Ovary (tissue), 9 donors: ENCODE results near the gene PDSS2. TPM values are rescaled to one million over a fixed set of nuclear protein-coding genes. Genes with fewer than 3 reads are reported as not detected.
"Not testable (repeated sequence)": the region's sequence is repeated elsewhere in the genome, so short reads cannot be mapped to it uniquely, and the experiment has no call there.

Experiments
- DNase-seq, 5 donors: peaks; one replicate each; pipeline ENCODE4 v3.0.0-alpha.2; 2019 to 2020
- H3K27ac ChIP-seq, 2 donors: fragments of 200-600 bp; one replicate each; pipeline versions ENCODE4 v1.5.1 to v1.8.0; 2019 to 2022
- H3K27me3 ChIP-seq: fragments of 200-600 bp; one replicate; pipeline ENCODE4 v1.8.0; 2022
- H3K36me3 ChIP-seq: fragments of 200-600 bp; sonication (generic); one replicate; pipeline ENCODE4 v1.5.1; 2019
- H3K4me1 ChIP-seq: one replicate; pipeline ENCODE4 v1.8.1; 2013; ENCODE audit warnings: mild to moderate bottlenecking, moderate library complexity; ENCODE audit not compliant: insufficient read depth
- H3K4me3 ChIP-seq: fragments of 200-600 bp; sonication (generic); one replicate; pipeline ENCODE4 v1.5.1; 2017
- H3K9me3 ChIP-seq, 2 donors: fragments of 200-600 bp in 1 of 2; sonication (generic) in 1 of 2; one replicate each; pipeline versions ENCODE4 v1.5.1 to v1.8.1; 2013 to 2019; ENCODE audit warnings: mild to moderate bottlenecking in 1 of 2, moderate library complexity in 1 of 2
- CTCF ChIP-seq, 3 donors: fragments of 450-650 bp in 2 of 3; fragments of 200-600 bp in 1 of 3; IDR thresholded peaks; one replicate each; pipeline versions ENCODE4 v1.5.1 to v1.8.0; 2016 to 2022; ENCODE audit warnings: antibody characterized with exemption in 3 of 3, mild to moderate bottlenecking in 1 of 3
- EP300 ChIP-seq: sonication (generic); formaldehyde crosslinking; IDR thresholded peaks from one replicate; pipeline ENCODE4 v1.6.1; 2017; ENCODE audit warnings: antibody characterized with exemption
- POLR2A ChIP-seq: fragments of 450-650 bp; IDR thresholded peaks from one replicate; pipeline ENCODE4 v1.6.1; 2017; ENCODE audit warnings: antibody characterized with exemption, mild to moderate bottlenecking, moderate library complexity
- WGBS, 3 donors: extraction: QIAGEN DNeasy Blood & Tissue Kit in 1 of 3; methylation state at CpG; one replicate each; pipeline versions ENCODE4 v1.1.5 to v1.1.7; 2013 to 2017; 5-methylcytosine and 5-hydroxymethylcytosine counted together
- intact Hi-C, 4 donors: fragments of 100-400 bp; cut with DNase I; formaldehyde crosslinking; loops; one replicate each; pipeline versions ENCODE4 v1.11.0 to v1.15.1; 2022 to 2023
- polyA plus RNA-seq, 2 donors: library from polyadenylated mRNA; stranded (reverse); fragments of 200-250 nt in 1 of 2; fragments of 350-450 nt in 1 of 2; fragmentation: Illumina TruSeq in 1 of 2; extraction: RNeasy Lipid Tissue Mini Kit (QIAGEN cat#74804) in 1 of 2; gene quantifications; one replicate each; pipeline ENCODE4 v1.2.3, GENCODE V29; 2013 to 2014
- total RNA-seq, 7 donors: library from RNA; depleted of rRNA in 2 of 7; stranded (reverse); fragments of >200 nt in 2 of 7; fragmentation: NEBNext Ultra II Directional in 3 of 7; extraction: Animal tissue kit (Norgen Biotek cat#: 25700) in 3 of 7; gene quantifications; one replicate each; pipeline versions ENCODE4 v1.1.0 to v1.2.4, GENCODE V29; 2016 to 2023
- donor health status: DM: no; HTN: no; CAD: no; lungs with moderate emphysema.
- donor health status: DM: no; HTN: no; CAD: no.
- donor health status: Bipolar disorder and iron deficiency.
- donor health status: DM: yes; HTN: yes; CAD: no.
- donor health status: DM: no; HTN: no; CAD: no.
- donor health status: DM: yes; HTN: yes; CAD: no.

The PDSS2 gene
- total and polyA plus RNA-seq, 9 donors, result 8.2 to 17.5 (median 12.0) TPM

DNA sequence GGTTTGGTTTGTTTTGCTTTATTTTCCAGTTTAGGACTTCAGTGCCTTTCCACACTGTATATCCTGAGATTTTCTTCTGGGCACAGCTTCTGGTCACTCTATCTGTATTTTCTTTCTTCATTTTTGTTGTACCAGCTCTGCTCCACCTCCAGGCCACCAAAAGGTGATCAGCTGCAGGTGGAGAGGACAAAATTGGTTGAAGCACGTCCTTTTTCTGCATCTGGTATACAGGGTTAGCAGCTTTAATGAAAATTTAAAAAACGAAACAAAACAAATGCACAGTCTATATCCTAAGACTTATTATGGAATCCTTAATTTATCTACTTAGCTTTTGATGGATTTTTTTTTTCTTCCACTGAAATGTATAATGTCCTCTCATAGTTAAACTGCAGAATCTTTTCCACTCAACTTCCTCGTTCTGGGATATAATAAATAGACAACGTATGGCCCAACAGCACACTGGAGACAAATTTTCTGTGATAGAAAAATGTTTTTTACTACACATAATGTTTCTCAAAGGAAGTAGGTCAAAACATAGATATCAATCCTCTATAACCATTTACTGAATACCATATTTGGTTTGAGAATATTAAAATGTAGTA is 19.8 kb upstream of the PDSS2 start:
- Histone ChIP-seq H3K4me1 (no peaks in the 10 kb centered on the region), H3K27ac (no peak overlapping the region), H3K9me3 (no peaks in the 10 kb centered on the region), H3K36me3 (no peaks in the 10 kb centered on the region), H3K4me3 (no peak overlapping the region), H3K27me3 (no peaks in the 10 kb centered on the region)
- intact Hi-C loops, result no loop called here
- TF ChIP-seq CTCF (IDR thresholded peaks at IDR 0.05) (no peak), POLR2A (no peak), EP300 (no peak)
- DNase-seq, result no peak
- WGBS, 3 donors, result 81 to 87% (median 87%) methylated on average over 4 of the region's 4 CpGs

- H3K9me3 ChIP-seq, H3K4me3 ChIP-seq, H3K27ac ChIP-seq, H3K27me3 ChIP-seq, intact Hi-C loops, H3K4me1 ChIP-seq, DNase-seq, H3K36me3 ChIP-seq: not testable (repeated sequence)
- 85 to 87% (median 86%) methylated on average over 3 of the region's 3 CpGs for WGBS, 3 donors
Observed at GRCh38 chr6:107475826-107476225, 16.5 kb upstream of the PDSS2 start.

DNA sequence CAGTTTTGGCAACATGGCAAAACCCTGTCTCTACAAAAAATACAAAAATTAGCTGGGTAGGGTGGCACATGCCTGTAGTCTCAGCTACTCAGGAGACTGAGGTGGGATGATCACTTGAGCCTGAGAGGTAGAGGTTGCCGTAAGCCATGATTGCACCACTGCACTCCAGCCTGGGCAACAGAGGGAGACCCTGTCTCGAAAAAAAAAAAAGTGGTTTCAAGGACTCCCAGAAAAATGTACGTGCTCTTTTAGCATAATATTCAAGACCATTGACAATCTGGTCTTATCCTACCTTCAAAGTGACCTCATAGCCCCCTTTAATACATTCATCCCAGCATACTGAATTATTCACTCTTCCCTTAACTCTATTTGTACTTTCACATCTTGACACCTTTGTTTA is 16.0 kb upstream of the PDSS2 start:
- H3K4me3 ChIP-seq, H3K4me1 ChIP-seq, H3K9me3 ChIP-seq, intact Hi-C loops, H3K27me3 ChIP-seq, DNase-seq, H3K27ac ChIP-seq, H3K36me3 ChIP-seq: not testable (repeated sequence)
- 84 to 93% (median 85%) methylated on average over 3 of the region's 3 CpGs for WGBS, 3 donors

DNA sequence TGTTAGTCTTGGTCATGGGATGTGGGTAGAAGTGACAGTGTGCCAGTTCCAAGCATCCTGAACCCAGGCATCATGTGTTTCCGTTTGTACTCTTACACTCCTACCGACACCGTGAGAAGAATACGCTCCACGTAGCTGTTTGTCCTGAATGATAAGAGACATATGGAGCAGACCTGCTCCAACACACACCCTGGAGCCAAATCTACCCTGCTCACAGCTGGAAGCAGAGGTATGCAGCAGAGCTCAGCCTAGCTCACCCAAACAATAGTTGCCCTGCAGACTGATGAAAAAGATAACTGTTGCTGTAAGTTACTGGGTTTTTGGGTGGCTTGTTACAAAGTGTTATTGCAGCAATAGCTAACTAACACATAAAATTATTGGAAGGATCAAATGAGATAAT is 14.3 kb upstream of the PDSS2 start:
- 25 to 45% (median 38%) methylated on average over 5 of the region's 5 CpGs for WGBS, 3 donors
- DNase-seq, result no peak
- no peak overlapping the region for H3K27ac ChIP-seq
- TF ChIP-seq CTCF (IDR thresholded peaks at IDR 0.05) (no peak), POLR2A (no peak), EP300 (no peak)
- H3K9me3 ChIP-seq, result no peaks in the 10 kb centered on the region
- intact Hi-C loops, result no loop called here
- no peaks in the 10 kb centered on the region for H3K4me1 ChIP-seq
- H3K27me3 ChIP-seq, result no peaks in the 10 kb centered on the region
- no peaks in the 10 kb centered on the region for H3K36me3 ChIP-seq
- H3K4me3 ChIP-seq, result no peak overlapping the region

DNA sequence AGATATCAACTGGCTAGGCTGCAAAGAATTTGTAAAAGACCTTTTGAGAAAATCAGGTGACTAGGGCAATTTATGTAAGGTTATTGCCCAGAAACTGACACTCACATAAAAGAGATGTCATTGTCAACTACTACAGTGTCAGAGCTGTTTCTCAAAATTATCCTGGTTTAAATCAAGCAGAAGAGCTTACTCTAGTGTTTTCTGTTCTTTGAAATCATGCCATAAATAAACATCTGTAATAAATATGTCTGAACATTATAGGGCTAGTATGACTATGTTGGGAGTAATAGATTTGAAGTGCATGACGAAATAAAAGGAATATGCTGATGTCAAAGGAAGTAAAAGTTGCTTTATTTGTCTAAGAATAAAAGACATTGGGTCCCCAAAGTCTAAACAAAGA is 11.0 kb upstream of the PDSS2 start:
- WGBS, 3 donors, result 86 to 98% (median 90%) methylated on average over 1 of the region's 1 CpG
- DNase-seq, result no peak
- Histone ChIP-seq H3K27me3 (no peaks in the 10 kb centered on the region), H3K36me3 (no peaks in the 10 kb centered on the region), H3K4me3 (no peak overlapping the region), H3K27ac (no peak overlapping the region), H3K9me3 (no peaks in the 10 kb centered on the region), H3K4me1 (no peaks in the 10 kb centered on the region)
- TF ChIP-seq CTCF (IDR thresholded peaks at IDR 0.05) (no peak), EP300 (no peak), POLR2A (no peak)
- intact Hi-C loops, result no loop called here
